Measurements from ENCODE around the gene PGA3. TPM values are rescaled to one million over a fixed set of nuclear protein-coding genes. Genes with fewer than 3 reads are reported as not detected.
"Not testable (repeated sequence)": the region's sequence is repeated elsewhere in the genome, so short reads cannot be mapped to it uniquely, and the experiment has no call there.

The PGA3 gene
- total RNA-seq = not detected in 2 replicates

- H3K4me2 ChIP-seq (ENCODE audit: insufficient read depth, low read length); H4K20me1 ChIP-seq (ENCODE audit: insufficient read depth, low read length); H3K36me3 ChIP-seq (ENCODE audit: insufficient read depth, low read length); H3K27ac ChIP-seq (ENCODE audit: low read depth, low read length); H2AFZ ChIP-seq (ENCODE audit: low read length); H3K4me1 ChIP-seq (ENCODE audit: insufficient read depth, low read length); H3K79me2 ChIP-seq (ENCODE audit: insufficient read depth, low read length); H3K4me3 ChIP-seq (ENCODE audit: insufficient read depth, low read length); H3K9me3 ChIP-seq (ENCODE audit: low read depth, low read length); H3K27me3 ChIP-seq (ENCODE audit: insufficient read depth, low read length); DNase-seq (ENCODE audit: insufficient read length, low spot score, missing footprints): not testable (repeated sequence)
Observed at GRCh38 chr11:61202950-61203746, at the start of gene PGA3. TSS of gene PGA3 (plus strand) at chr11:61203515. CDS start at chr11:61203565, 50 bp downstream.

GRCh38 chr11:61153593-61154095, 49.7 kb upstream of the PGA3 start:
- H3K36me3 ChIP-seq (ENCODE audit: insufficient read depth, low read length) = peaks cover 7% of the 10 kb centered on the region
- TF ChIP-seq CTCF (IDR thresholded peaks at IDR 0.05; ENCODE audit: extremely low read depth, low read depth, low read length) = no peak
- peak overlapping the region; percentile 94 for H3K27ac ChIP-seq (ENCODE audit: low read depth, low read length)
- H3K4me2 ChIP-seq (ENCODE audit: insufficient read depth, low read length) = peak overlapping the region; percentile 80
- no peaks in the 10 kb centered on the region for H3K9me3 ChIP-seq (ENCODE audit: low read depth, low read length)
- no peak for DNase-seq (ENCODE audit: insufficient read length, low spot score, missing footprints)
- H4K20me1 ChIP-seq (ENCODE audit: insufficient read depth, low read length) = peaks cover 39% of the 10 kb centered on the region
- H2AFZ ChIP-seq (ENCODE audit: low read length) = peak overlapping the region; percentile 54
- H3K4me1 ChIP-seq (ENCODE audit: insufficient read depth, low read length) = peaks cover 34% of the 10 kb centered on the region
- no peaks in the 10 kb centered on the region for H3K27me3 ChIP-seq (ENCODE audit: insufficient read depth, low read length)
- peak overlapping the region; percentile 47 for H3K4me3 ChIP-seq (ENCODE audit: insufficient read depth, low read length)
- peaks cover 95% of the 10 kb centered on the region for H3K79me2 ChIP-seq (ENCODE audit: insufficient read depth, low read length)

GRCh38 chr11:61154528-61154927, 48.8 kb upstream of the PGA3 start:
- Histone ChIP-seq H3K27me3 (ENCODE audit: insufficient read depth, low read length) (no peaks in the 10 kb centered on the region), H3K27ac (ENCODE audit: low read depth, low read length) (peak overlapping the region; percentile 94), H4K20me1 (ENCODE audit: insufficient read depth, low read length) (peaks cover 32% of the 10 kb centered on the region), H3K36me3 (ENCODE audit: insufficient read depth, low read length) (peaks cover 7% of the 10 kb centered on the region), H3K4me1 (ENCODE audit: insufficient read depth, low read length) (peaks cover 40% of the 10 kb centered on the region), H2AFZ (ENCODE audit: low read length) (no peak overlapping the region), H3K4me2 (ENCODE audit: insufficient read depth, low read length) (no peak overlapping the region), H3K9me3 (ENCODE audit: low read depth, low read length) (no peaks in the 10 kb centered on the region), H3K79me2 (ENCODE audit: insufficient read depth, low read length) (peaks cover 90% of the 10 kb centered on the region), H3K4me3 (ENCODE audit: insufficient read depth, low read length) (no peak overlapping the region)
- no peak for TF ChIP-seq CTCF (IDR thresholded peaks at IDR 0.05; ENCODE audit: extremely low read depth, low read depth, low read length)
- no peak for DNase-seq (ENCODE audit: insufficient read length, low spot score, missing footprints)

- H2AFZ ChIP-seq (ENCODE audit: low read length) = no peak overlapping the region
- peaks cover 38% of the 10 kb centered on the region for H3K4me1 ChIP-seq (ENCODE audit: insufficient read depth, low read length)
- peaks cover 87% of the 10 kb centered on the region for H3K79me2 ChIP-seq (ENCODE audit: insufficient read depth, low read length)
- no peak for TF ChIP-seq CTCF (IDR thresholded peaks at IDR 0.05; ENCODE audit: extremely low read depth, low read depth, low read length)
- no peak for DNase-seq (ENCODE audit: insufficient read length, low spot score, missing footprints)
- no peak overlapping the region for H3K27ac ChIP-seq (ENCODE audit: low read depth, low read length)
- no peak overlapping the region for H3K4me3 ChIP-seq (ENCODE audit: insufficient read depth, low read length)
- H4K20me1 ChIP-seq (ENCODE audit: insufficient read depth, low read length) = peaks cover 24% of the 10 kb centered on the region
- no peaks in the 10 kb centered on the region for H3K9me3 ChIP-seq (ENCODE audit: low read depth, low read length)
- H3K27me3 ChIP-seq (ENCODE audit: insufficient read depth, low read length) = no peaks in the 10 kb centered on the region
- H3K36me3 ChIP-seq (ENCODE audit: insufficient read depth, low read length) = peaks cover 7% of the 10 kb centered on the region
- no peak overlapping the region for H3K4me2 ChIP-seq (ENCODE audit: insufficient read depth, low read length)
Observed at GRCh38 chr11:61155312-61155711, 48.0 kb upstream of the PGA3 start.
